HepG2 (cell line): ENCODE data around the gene RAD51D. TPM values are rescaled to one million over a fixed set of nuclear protein-coding genes. Genes with fewer than 3 reads are reported as not detected.

Experiments
- AGO1 ChIP-seq: fragments of 200-400 bp; formaldehyde crosslinking; IDR thresholded peaks from 2 replicates; pipeline ENCODE4 v1.6.1; 2017; ENCODE audit warnings: mild to moderate bottlenecking, low read depth, low read length, moderate library complexity; ENCODE audit not compliant: poor library complexity, severe bottlenecking
- CBX5 ChIP-seq: sonication (generic); formaldehyde crosslinking; IDR thresholded peaks from 2 replicates; pipeline ENCODE4 v1.4.0; 2020; ENCODE audit warnings: missing genetic modification reagents, borderline replicate concordance
- DNMT1 ChIP-seq: sonication (generic); formaldehyde crosslinking; IDR thresholded peaks from 2 replicates; pipeline ENCODE4 v1.5.1; 2020; ENCODE audit warnings: mild to moderate bottlenecking, missing genetic modification reagents
- HBP1 ChIP-seq: IDR thresholded peaks from 2 replicates; pipeline ENCODE4 v1.6.1; 2016; ENCODE audit warnings: low read depth, control low read depth
- HNF1A ChIP-seq, 2 experiments: sonication (generic) in 1 of 2; formaldehyde crosslinking in 1 of 2; IDR thresholded peaks; 2 replicates each; pipeline versions ENCODE4 v1.4.0 to v1.6.1; 2016 to 2020; ENCODE audit warnings: borderline replicate concordance in 1 of 2, low read depth in 1 of 2, mild to moderate bottlenecking in 1 of 2, missing genetic modification reagents in 1 of 2
- NR2F6 ChIP-seq, 2 experiments: IDR thresholded peaks; 2 replicates each; pipeline ENCODE4 v1.6.1; 2016; ENCODE audit warnings: antibody characterized with exemption in 1 of 2, mild to moderate bottlenecking in 1 of 2
- PITX1 ChIP-seq: sonication (generic); formaldehyde crosslinking; IDR thresholded peaks from 2 replicates; pipeline ENCODE4 v1.5.1; 2020; ENCODE audit warnings: mild to moderate bottlenecking, missing genetic modification reagents
- SMARCE1 ChIP-seq: fragments of 450-650 bp; IDR thresholded peaks from 2 replicates; pipeline ENCODE4 v1.6.1; 2017; ENCODE audit warnings: borderline replicate concordance
- SNRNP70 ChIP-seq: fragments of 200-400 bp; formaldehyde crosslinking; IDR thresholded peaks from 2 replicates; pipeline ENCODE4 v1.6.1; 2017; ENCODE audit warnings: mild to moderate bottlenecking, low read depth, low read length, moderate library complexity
- TBX2 ChIP-seq: sonication (generic); formaldehyde crosslinking; IDR thresholded peaks from 2 replicates; pipeline ENCODE4 v1.5.0; 2020; ENCODE audit warnings: missing genetic modification reagents, mild to moderate bottlenecking, borderline replicate concordance
- TERF1 ChIP-seq: sonication (generic); formaldehyde crosslinking; IDR thresholded peaks from 2 replicates; pipeline ENCODE4 v1.8.0; 2022; ENCODE audit warnings: mild to moderate bottlenecking, missing genetic modification reagents, moderate library complexity
- UBTF ChIP-seq: sonication (generic); formaldehyde crosslinking; IDR thresholded peaks from 2 replicates; pipeline ENCODE4 v1.4.0; 2020; ENCODE audit warnings: mild to moderate bottlenecking, missing genetic modification reagents
- ZBTB1 ChIP-seq: sonication (generic); formaldehyde crosslinking; IDR thresholded peaks from 2 replicates; pipeline ENCODE4 v1.4.0; 2020; ENCODE audit warnings: missing genetic modification reagents, borderline replicate concordance
- ZKSCAN1 ChIP-seq: fragments of 150-350 bp; IDR thresholded peaks from 2 replicates; pipeline ENCODE4 v1.6.1; 2014; ENCODE audit warnings: low read length
- ZNF460 ChIP-seq: sonication (generic); formaldehyde crosslinking; IDR thresholded peaks from 2 replicates; pipeline ENCODE4 v1.5.1; 2020; ENCODE audit warnings: missing genetic modification reagents, mild to moderate bottlenecking, borderline replicate concordance
- ZNF543 ChIP-seq: sonication (generic); formaldehyde crosslinking; IDR thresholded peaks from 2 replicates; pipeline ENCODE4 v1.4.0; 2020; ENCODE audit warnings: mild to moderate bottlenecking, missing genetic modification reagents
- ZNF572 ChIP-seq: sonication (generic); formaldehyde crosslinking; IDR thresholded peaks from 2 replicates; pipeline ENCODE4 v1.5.1; 2020; ENCODE audit warnings: mild to moderate bottlenecking, missing genetic modification reagents
- ZNF577 ChIP-seq: sonication (generic); formaldehyde crosslinking; IDR thresholded peaks from 2 replicates; pipeline ENCODE4 v1.4.0; 2020; ENCODE audit warnings: mild to moderate bottlenecking, low read depth, missing genetic modification reagents, borderline replicate concordance
- ZNF709 ChIP-seq: sonication (generic); formaldehyde crosslinking; IDR thresholded peaks from 2 replicates; pipeline ENCODE4 v1.5.0; 2020; ENCODE audit warnings: mild to moderate bottlenecking, missing genetic modification reagents
- ZNF83 ChIP-seq: sonication (generic); formaldehyde crosslinking; IDR thresholded peaks from 2 replicates; pipeline ENCODE4 v1.4.0; 2020; ENCODE audit warnings: missing genetic modification reagents, mild to moderate bottlenecking, borderline replicate concordance
- polyA plus RNA-seq, 8 experiments: library from polyadenylated mRNA; depleted of rRNA in 3 of 8; stranded (reverse) in 7 of 8; unstranded in 1 of 8; fragments of >200 nt; fragmentation: Illumina TruSeq in 4 of 8; extraction: Trizol in 4 of 8; gene quantifications; 2 replicates each; pipeline versions ENCODE4 v1.2.1 to v1.2.3, GENCODE V29; 2011 to 2016; ENCODE audit warnings: low read depth in 4 of 8, missing spikeins in 1 of 8, mixed read lengths in 1 of 8; ENCODE audit not compliant: insufficient read depth in 1 of 8
- total RNA-seq, 5 experiments: library from RNA; depleted of rRNA; stranded (reverse); fragments of >200 nt; fragmentation: Illumina TruSeq; extraction: Trizol; gene quantifications; 2 replicates each; pipeline ENCODE4 v1.2.3, GENCODE V29; 2016; ENCODE audit warnings: low read depth in 1 of 5

Gene RAD51D
- total and polyA plus RNA-seq, 2 of the 13 experiments (the other 11 are each of a cell fraction or from before 2014, with no cell fraction given) = 6.7 to 13.1 TPM

GRCh38 chr17:35063514-35064223, 56.0 kb downstream of the RAD51D start, which contains the start of gene RFFL (continued):
- TF ChIP-seq ZNF572 (CRISPR knock-in tag) = no peak
- TF ChIP-seq NR2F6 (IDR thresholded peaks at IDR 0.05) = no peak
- peak; percentile 59 for TF ChIP-seq NR2F6 (CRISPR knock-in tag; IDR thresholded peaks at IDR 0.05)
- TF ChIP-seq UBTF (CRISPR knock-in tag) = peak; percentile 55; the same call in 1 of the 2 replicates
- no peak for TF ChIP-seq AGO1
- no peak for TF ChIP-seq HBP1 (CRISPR knock-in tag)
- peak; percentile 93 for TF ChIP-seq TBX2 (CRISPR knock-in tag)
- no peak for TF ChIP-seq TERF1 (CRISPR knock-in tag)
- TF ChIP-seq ZNF460 (CRISPR knock-in tag) = no peak
- peak; percentile 68 for TF ChIP-seq PITX1 (CRISPR knock-in tag)
- TF ChIP-seq SNRNP70 = no peak
- 0 out of 2 replicates have a peak, but pooled peaks have one; percentile 66 for TF ChIP-seq CBX5
- TF ChIP-seq DNMT1 = no peak
- TF ChIP-seq ZNF709 (CRISPR knock-in tag) = no peak
- TF ChIP-seq ZNF83 (CRISPR knock-in tag) = no peak
- TF ChIP-seq HNF1A (IDR thresholded peaks at IDR 0.05; ENCODE audit: low read depth) = peak; percentile 48; the same call in 1 of the 2 replicates
- peak; percentile 57; the same call in 1 of the 2 replicates for TF ChIP-seq HNF1A (CRISPR knock-in tag; IDR thresholded peaks at IDR 0.05; ENCODE audit: borderline replicate concordance)
- no peak for TF ChIP-seq ZNF577 (CRISPR knock-in tag)
- TF ChIP-seq ZKSCAN1 = 0 out of 2 replicates have a peak, but pooled peaks have one; percentile 31
- TF ChIP-seq ZBTB1 (CRISPR knock-in tag) = no peak
- no peak for TF ChIP-seq SMARCE1
- no peak for TF ChIP-seq ZNF543 (CRISPR knock-in tag)
